NCI-H2171 (cell line): ENCODE measurements around the gene NFIC.
"Not testable (repeated sequence)": the region's sequence is repeated elsewhere in the genome, so short reads cannot be mapped to it uniquely, and the experiment has no call there.

Experiments used
- DNase-seq: peaks from one replicate; lab custom pipeline; 2025; lab: John Stamatoyannopoulos, UW

The NFIC gene

DNA sequence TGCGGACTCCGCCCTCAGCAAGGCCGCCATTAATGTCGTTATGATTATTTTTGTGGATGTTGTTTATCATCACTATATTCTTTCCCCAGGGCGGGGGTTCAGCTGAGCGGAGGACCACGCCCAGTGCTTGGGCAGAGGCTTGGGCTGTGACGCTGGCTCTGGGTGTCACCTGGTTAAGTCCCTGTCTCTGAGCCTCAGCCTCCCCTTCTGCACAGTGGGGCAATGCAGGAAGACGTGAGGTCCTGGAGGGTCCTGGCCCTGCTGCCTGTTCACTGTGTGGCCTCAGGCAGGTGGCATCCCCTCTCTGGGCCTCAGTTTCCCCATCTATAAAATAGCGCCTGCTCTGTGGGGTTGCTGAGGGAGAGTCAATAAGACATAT, 32.5 kb downstream of the NFIC start:
- DNase-seq: no peak

DNA sequence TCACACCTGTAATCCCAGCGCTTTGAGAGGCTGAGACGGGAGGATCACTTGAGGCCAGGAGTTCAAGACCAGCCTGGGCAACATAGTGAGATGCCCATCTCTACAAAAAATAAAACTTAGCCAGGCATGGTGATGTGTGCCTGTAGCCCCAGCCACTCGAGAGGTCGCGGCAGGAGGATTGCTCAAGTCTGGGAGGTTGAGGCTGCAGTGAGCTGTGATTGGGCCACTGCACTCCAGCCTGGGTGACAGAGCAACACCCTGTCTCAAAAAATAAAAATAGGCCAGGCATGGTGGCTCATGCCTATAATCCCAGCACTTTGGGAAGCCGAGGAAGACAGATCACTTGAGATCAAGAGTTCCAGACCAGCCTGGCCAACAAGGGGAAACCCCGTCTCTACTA, 32.9 kb downstream of the NFIC start:
- not testable (repeated sequence) for DNase-seq

- DNase-seq: no peak
These were observed 34.8 kb downstream of the NFIC start for GRCh38 chr19:3401004-3401768.

DNA sequence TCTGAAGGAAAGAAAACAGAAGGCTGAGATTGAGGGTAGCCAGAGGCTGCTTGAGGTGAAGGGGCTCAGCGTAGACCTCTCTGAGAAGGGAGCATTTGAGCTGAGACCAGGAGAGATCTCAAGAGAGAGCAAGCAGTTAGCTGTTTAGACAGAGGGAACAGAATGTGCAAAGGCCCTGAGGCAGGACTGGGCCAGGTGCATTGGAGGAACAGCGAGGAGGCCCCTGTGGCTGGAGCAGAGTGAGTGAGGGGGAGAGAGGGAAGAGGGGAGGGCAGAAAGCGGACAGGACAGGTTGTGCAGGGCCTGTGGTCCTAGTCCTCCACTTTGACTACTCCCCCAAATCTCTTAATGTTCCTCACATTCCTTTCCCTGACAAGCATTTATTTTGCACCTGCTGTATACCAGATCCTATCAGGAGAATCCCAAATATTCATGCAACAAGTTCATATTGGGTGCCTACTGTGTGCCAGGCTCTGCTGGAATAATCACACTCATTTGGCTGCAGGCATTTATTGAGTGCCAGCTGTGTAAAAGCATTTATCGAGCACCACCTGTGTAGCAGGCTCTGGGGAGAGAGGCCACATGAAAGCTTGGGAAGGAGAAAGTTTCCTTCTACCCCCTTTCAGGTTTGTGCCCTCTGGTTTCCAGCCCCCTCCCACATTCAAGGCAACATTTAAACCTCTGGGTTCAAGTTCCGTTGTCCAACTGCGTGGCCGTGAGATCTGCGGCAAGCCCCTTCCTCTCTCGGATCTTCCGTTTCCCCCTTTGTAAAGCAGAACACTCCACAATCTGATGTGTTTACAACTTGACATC, 36.5 kb downstream of the NFIC start:
- no peak for DNase-seq

GRCh38 chr19:3403489-3404323, 37.3 kb downstream of the NFIC start:
- no peak for DNase-seq

DNA sequence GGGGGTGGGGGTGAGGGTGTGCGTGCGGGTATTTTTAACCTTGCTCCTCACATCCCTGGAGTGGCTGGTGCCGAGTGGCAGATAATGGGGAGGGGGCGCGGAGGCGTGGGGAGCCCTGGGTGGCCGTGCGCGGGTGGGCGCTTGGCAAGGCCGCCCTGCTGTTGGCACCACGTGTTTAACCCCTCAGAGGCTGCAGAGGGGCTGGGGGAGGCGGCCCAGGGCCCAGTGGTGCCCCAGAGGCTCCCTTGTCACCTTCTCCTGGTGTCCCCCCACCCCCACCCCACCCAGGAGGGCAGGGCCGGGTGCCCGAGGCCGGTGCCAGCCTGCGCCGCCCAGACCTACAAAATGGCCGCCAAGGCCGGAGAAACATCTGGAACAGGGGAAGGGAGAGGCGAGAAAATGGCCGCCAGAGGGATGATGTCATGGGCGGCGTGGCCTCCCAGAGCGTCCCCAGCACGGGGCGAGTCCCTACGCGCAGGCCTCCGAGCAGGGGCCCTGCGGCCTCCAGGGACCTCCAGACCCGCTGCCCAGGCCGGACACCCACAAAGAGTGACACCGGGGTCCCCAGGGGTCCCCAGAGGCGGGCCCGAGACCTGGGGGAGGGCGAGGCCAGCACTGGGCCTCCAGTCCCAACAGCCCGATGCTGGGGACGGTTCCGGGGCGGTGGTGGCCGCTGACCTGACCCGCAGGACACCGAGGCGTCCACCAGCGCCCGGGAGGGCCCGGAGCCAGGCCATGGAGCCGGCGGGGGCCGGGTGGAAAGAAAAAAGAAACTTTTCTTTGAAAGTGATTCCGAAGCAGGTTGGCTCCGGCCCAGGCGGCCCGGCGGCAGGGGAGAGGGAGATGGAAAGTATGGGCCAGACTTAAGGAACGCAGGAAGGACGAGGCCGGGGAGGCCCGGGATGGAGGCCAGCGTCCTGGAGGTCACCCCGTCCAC, 38.2 kb downstream of the NFIC start:
- DNase-seq: no peak

GRCh38 chr19:3405261-3405653, 38.9 kb downstream of the NFIC start:
- DNase-seq: no peak

GRCh38 chr19:3406571-3407111, 40.3 kb downstream of the NFIC start:
- no peak for DNase-seq

- DNase-seq: no peak
These were observed 41.5 kb downstream of the NFIC start for GRCh38 chr19:3407556-3408516.

DNA sequence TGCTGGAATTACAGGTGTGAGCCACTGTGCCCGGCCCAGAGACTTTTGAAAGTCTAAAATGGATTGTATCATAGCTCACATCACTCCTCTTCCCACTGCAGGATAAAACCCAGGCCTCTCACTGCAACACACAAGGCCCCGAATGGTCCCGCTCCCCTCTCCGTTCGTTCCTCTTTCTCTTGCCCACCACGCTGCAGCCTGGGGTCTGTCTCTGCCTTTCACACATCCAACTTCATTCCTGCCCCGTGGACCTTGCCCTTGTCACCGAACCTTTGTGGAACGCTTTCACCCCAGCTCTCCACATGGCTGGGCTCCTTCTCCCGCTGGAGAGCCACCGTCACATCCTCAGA, 42.6 kb downstream of the NFIC start:
- DNase-seq: no peak

DNA sequence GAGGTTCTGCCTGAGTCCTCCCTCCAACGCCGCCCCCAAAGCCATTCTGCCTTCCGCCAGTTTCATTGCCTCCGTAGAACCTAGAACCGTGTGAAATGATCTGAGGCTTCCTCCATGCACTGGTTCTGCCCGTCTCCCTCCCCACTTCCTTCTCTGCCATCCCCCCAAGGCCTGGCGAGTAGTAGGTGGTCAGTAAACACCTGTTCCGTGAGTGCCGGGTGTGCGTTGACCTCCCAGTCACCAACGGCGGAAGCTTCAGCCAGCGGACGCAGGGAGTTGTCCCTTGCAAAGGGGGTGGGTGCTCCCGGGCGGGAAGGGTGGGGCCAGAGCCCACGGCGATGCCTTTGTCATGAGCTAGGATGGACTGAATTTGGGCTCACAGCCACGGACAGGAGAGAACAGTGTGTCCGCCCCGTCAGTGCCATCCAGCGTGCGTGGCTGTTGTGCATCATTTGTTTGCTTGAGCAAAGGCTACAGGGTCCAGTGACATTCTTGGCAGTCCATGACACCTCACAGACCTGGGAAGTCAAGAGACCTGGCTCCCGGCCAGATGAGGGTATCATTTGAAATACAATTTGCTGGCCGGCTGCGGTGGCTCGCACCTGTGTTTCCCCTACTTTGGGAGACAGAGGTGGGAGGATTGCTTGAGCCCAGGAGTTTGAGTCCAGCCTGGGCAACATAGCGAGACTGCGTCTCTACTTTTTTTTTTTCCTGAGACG, 43.1 kb downstream of the NFIC start:
- no peak for DNase-seq

DNA sequence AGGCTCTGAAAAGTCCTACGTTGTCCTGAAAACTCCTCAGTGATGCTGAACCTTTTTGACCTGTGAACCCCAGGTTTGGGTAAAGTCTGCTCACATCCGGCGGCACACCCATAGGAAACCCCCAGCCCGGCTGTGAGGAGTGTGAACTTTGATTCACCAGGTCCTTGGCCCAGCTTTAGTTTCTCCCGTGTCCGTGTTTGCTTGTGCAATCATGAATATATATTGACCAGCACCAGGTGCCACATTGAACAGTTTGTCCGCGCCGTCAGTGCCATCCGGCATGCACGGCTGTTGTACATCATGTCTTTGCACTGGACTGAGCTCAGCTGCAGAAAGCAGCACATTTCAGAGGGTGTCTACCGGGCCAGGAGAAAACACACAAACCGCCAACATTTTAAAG, 45.3 kb downstream of the NFIC start:
- no peak for DNase-seq

GRCh38 chr19:3412066-3412465, 45.7 kb downstream of the NFIC start:
- DNase-seq: no peak

GRCh38 chr19:3413796-3414327, 47.5 kb downstream of the NFIC start:
- no peak for DNase-seq

GRCh38 chr19:3415695-3416094, 49.3 kb downstream of the NFIC start:
- DNase-seq: no peak

DNA sequence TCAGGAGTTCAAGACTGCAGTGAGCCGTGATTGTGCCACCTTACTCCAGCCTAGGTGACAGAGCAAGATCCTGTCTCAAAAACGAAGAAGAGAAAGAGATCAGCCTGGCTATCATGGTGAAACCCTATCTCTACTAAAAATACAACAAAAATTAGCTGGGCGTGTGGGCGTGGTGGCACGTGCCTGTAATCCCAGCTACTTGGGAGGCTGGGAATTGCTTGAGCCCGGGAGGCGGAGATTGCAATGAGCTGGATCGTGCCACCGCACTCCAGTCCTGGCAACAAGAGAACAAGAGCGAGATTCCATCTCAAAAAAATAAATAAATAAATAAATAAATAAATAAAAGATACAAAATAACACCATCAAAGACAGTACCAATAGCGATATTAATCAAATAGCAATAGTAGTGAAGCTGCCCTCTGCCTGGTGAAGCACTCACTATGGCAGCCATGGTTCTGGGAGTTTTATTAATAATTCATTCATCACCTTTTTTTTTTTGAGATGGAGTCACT, 53.9 kb downstream of the NFIC start:
- DNase-seq: no peak

- DNase-seq: no peak
These were observed 54.7 kb downstream of the NFIC start for GRCh38 chr19:3420909-3421619.

DNA sequence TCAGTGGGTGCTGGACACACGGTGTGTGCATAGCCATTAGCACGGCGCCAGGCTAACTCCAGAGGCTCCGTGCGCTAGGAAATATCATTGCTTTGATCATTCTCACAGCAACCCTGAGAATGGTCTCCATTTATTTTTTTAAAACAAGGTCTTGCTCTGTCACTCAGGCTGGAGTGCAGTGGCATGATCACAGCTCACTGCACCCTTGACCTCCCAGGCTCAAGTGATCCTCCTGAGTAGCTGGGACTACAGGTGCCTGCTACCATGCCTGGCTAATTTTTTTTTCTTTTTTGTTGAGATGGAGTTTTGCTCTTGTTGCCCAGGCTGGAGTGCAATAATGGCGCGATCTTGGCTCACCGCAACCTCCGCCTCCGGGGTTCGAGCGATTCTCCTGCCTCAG, 55.3 kb downstream of the NFIC start:
- not testable (repeated sequence) for DNase-seq
